ENCODE data around the gene TXNIP. TPM values are rescaled to one million over a fixed set of nuclear protein-coding genes. Genes with fewer than 3 reads are reported as not detected.
A peak's percentile ranks its signal among the peaks of the same experiment; 100 is the strongest.

Gene TXNIP
- total RNA-seq, 1 experiment from 2014 or later = 2.5 TPM

- no peaks in the 10 kb centered on the region for H3K9me3 ChIP-seq (ENCODE audit: control insufficient read depth in 1 of 2, insufficient read depth in 1 of 2, low read depth in 1 of 2, low read length in 2 of 2)
- TSS peak; percentile 53 for BruUV-seq (replicated peaks)
- H3K36me3 ChIP-seq (ENCODE audit: control insufficient read depth in 1 of 2, insufficient read depth in 2 of 2, low read length in 2 of 2) = no peaks in the 10 kb centered on the region
- no peak for TF ChIP-seq FOSL1 (IDR thresholded peaks at IDR 0.05; ENCODE audit: low read depth)
- TF ChIP-seq ZNF274 (IDR thresholded peaks at IDR 0.05; ENCODE audit: low read depth, low read length) = no peak
- peak; percentile 78 to 92 (median 88) for TF ChIP-seq CTCF (IDR thresholded peaks at IDR 0.05 in 2 of 3, conservative IDR thresholded peaks at IDR 0.05 in 1 of 3; ENCODE audit: borderline replicate concordance in 1 of 3, insufficient read depth in 1 of 3, low read depth in 2 of 3, low read length in 2 of 3)
- TF ChIP-seq RAD21 (IDR thresholded peaks at IDR 0.05; ENCODE audit: low read depth) = peak; percentile 94
- TF ChIP-seq POLR2AphosphoS5 (IDR thresholded peaks at IDR 0.05; ENCODE audit: low read depth, low read length) = no peak
- TF ChIP-seq SP1 (IDR thresholded peaks at IDR 0.05; ENCODE audit: low read depth) = no peak
- no peak for TF ChIP-seq ELF1 (IDR thresholded peaks at IDR 0.05; ENCODE audit: borderline replicate concordance, low read depth)
- TF ChIP-seq EZH2phosphoT487 (IDR thresholded peaks at IDR 0.05; ENCODE audit: borderline replicate concordance) = no peak
- H3K27ac ChIP-seq (ENCODE audit: low read depth, low read length) = peak overlapping the region; percentile 89
- H3K9ac ChIP-seq (ENCODE audit: low read length) = peak overlapping the region; percentile 56; the same call in 1 of the 2 replicates
- intact Hi-C loops (cut with micrococcal nuclease) = loop anchor here (1.0 to 5.0 kb wide), 4 partner anchors 30 to 85 kb away; no protein-coding TSS in a partner anchor
- H3K27me3 ChIP-seq (ENCODE audit: insufficient read depth, low read length) = no peaks in the 10 kb centered on the region
- ATAC-seq = peak; percentile 66
- no peak overlapping the region for H3K4me3 ChIP-seq (replicated peaks in 1 of 2; ENCODE audit: low read depth in 1 of 2, low read length in 2 of 2)
- H3K4me1 ChIP-seq (ENCODE audit: control insufficient read depth in 1 of 2, insufficient read depth in 2 of 2, low read length in 2 of 2) = peaks cover 30 to 39% of the 10 kb centered on the region in 2 experiments
- ChIA-PET RAD21 (ENCODE audit: low non-redundant PET in 1 of 2, low total read pairs in 2 of 2, uncharacterized antibody in 2 of 2, unreplicated experiment in 2 of 2) (interaction anchor here (0.6 to 1.9 kb wide), 4 partner anchors 29 to 34 kb away, joined by 3 to 13 read pairs (median 4); no protein-coding TSS in a partner anchor), CTCF (interaction anchor here (0.7 to 3.1 kb wide), 14 partner anchors 8 to 130 kb away, joined by 3 to 45 read pairs (median 4); partner anchors contain the start of genes ANKRD34A, LIX1L, POLR3GL and RBM8A), POLR2A (interaction anchor here (1.0 to 2.3 kb wide), 7 partner anchors 13 to 75 kb away, joined by 3 to 11 read pairs (median 6); partner anchors contain the start of genes ANKRD34A and POLR3GL)
- peak overlapping the region; percentile 76 for H3K4me2 ChIP-seq (ENCODE audit: low read length)
- no peaks in the 10 kb centered on the region for H3K79me2 ChIP-seq (ENCODE audit: insufficient read depth, low read length)
- peak overlapping the region; percentile 60 for H2AFZ ChIP-seq (ENCODE audit: low read depth, low read length, poor library complexity, severe bottlenecking)
- H4K20me1 ChIP-seq (ENCODE audit: insufficient read depth) = no peaks in the 10 kb centered on the region
- H3K9me2 ChIP-seq (ENCODE audit: insufficient read depth) = no peaks in the 10 kb centered on the region
- peak; percentile 69 for DNase-seq (ENCODE audit: low read depth, low spot score)
Measured at GRCh38 chr1:145977486-145978470, 18.6 kb downstream of the TXNIP start.
